ENCODE results near the gene INKA2.

Gene INKA2

DNA sequence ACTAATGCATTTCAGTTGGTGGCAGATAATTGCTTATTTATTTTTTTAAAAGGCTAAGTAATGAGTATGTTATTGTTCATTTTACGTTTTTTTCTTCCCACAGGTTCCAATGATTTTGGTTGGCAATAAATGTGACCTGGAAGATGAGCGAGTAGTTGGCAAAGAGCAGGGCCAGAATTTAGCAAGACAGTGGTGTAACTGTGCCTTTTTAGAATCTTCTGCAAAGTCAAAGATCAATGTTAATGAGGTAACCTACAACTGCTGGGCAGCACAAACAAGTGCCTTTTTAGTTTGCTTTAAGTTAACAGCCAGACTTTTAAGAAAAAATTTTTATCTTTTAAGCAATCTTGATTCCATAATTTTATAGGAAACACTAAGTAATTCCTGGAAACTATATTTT is 35.0 kb downstream of the INKA2 start:
- DNase-seq (ENCODE audit: low spot score) = no peak

DNA sequence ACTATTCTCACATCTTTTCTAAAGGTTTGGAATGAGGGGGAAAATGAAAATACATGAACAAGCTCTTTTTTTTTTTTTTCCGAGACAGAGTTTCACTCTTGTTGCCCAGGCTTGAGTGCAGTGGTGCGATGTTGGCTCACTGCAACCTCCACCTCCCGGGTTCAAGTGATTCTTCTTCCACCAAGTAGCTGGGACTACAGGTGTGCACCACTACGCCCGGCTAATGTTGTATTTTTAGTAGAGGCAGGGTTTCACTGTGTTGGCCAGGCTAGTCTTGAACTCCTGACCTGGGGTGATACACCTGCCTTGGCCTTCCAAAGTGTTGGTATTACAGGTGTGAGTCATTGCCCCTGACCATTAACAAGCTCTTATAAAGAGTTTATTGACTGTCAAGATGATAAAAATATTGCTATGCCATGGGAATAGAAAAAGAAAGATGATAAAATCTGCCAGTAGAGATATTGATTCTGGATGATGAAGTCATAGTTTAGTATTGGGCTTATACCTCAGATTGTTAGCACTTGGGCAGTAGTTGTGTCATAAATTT is 36.6 kb downstream of the INKA2 start:
- DNase-seq (ENCODE audit: low spot score) = no peak

DNA sequence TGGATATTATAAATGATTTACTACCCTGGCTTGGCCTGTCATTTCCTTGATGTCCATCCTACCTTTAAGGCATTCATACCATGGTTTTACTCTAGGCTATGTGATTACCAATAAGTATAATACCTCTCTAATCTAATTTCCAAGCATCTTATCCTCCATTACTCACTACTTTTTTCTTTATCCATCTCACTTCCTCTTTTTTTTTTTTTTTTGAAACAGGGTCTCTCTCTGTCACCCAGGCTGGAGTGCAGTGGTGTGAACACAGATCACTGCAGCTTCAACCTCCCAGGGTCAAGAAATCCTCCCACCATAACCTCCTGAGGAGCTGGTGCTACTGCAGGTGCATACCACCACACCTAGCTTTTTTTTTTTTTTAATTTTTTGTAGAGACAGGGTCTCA is 39.9 kb downstream of the INKA2 start:
- DNase-seq (ENCODE audit: low spot score) = no peak

DNA sequence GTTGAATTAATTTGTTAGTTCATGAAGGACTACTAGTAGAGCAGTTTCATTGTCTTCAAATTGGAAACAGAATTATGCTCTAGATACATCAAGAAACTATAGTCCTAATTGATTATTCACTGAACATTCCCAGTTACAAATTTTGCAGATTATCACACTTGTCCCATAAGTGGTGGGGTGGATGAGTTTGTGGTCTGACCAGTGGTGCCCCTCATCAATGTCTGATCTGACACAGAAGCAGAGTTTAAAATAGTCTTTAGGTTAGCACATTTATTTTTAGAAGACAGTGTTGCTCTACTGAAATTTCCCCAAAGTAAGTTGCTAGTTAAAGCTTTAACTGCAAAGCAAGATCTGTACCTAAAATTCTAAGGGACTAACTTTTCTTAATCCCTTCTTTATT is 42.9 kb downstream of the INKA2 start:
- no peak for DNase-seq (ENCODE audit: low spot score)

DNA sequence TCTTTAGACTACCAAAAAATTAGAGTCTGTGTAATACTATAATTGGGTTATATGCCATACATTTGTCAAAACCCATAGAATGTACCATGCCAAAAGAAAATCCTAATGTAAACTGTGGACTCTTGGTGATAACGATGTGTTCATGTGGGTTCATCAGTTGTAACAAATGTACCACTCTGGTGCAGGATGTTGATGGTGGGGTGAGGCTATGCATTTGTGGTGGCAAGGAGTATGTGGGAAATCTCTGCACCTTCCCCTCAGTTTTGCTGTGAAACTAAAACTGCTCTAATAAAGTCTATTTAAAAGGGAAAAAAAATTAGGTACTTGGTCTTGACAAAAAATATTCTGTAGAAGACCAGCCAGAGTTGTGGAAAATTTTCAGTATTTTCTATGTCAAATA is 43.4 kb downstream of the INKA2 start:
- DNase-seq (ENCODE audit: low spot score) = no peak

DNA sequence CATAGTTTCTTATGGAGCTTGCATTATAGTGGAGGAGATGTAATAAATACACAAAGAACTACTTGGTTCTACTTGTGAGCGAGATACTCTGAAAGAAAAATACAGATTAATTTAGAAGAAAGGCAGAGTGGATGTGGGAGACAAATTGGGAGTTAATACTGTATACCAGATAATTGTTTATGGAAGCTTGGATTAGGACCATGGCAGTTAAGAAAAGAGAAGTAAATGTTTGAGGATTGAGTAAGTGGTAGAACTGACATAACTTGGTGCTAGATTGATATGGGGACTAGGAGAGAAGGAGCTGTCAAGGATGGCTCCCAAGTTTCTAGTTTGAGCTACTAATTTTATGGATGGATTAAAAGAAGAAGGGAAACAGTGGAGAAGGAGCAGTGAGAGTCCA is 47.3 kb downstream of the INKA2 start:
- DNase-seq (ENCODE audit: low spot score) = no peak

DNA sequence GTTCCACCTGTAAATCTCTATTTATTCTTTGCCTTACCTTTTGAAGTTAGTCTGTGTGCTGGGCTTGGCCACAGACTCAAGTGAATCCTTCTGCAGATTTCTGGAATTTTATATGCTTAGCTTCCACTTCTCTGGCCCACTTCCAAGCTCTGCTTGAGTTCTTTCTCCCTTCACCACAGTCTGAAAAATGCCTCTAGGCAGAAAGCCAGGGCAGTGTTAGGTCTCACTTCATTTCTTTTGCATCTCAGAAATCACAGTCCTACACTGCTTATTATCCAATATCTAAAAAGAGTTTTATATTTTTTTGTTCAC is 48.9 kb downstream of the INKA2 start:
- DNase-seq (ENCODE audit: low spot score) = no peak
